OCI-LY3 (cell line): Measurements from ENCODE around the gene NEURL1B.

ENCODE experiments used
- H2AFZ ChIP-seq: fragments of 200-600, 300-600 bp; shearing (Covaris generic); 2 replicates; pipeline ENCODE4 v1.6.0; 2014; ENCODE audit warnings: antibody characterized with exemption, low read depth, low read length
- H3K27ac ChIP-seq: fragments of 200-600, 300-600 bp; sonication (generic); 2 replicates; pipeline ENCODE4 v1.5.1; 2014; ENCODE audit warnings: mild to moderate bottlenecking, low read length, moderate library complexity, mixed read lengths
- H3K27me3 ChIP-seq: fragments of 200-600, 300-600 bp; sonication (generic); 2 replicates; pipeline ENCODE4 v1.6.1; 2014; ENCODE audit warnings: low read depth, low read length, mixed read lengths
- H3K36me3 ChIP-seq: fragments of 200-600, 300-600 bp; sonication (generic); replicated peaks from 2 replicates; pipeline ENCODE3; 2014; ENCODE audit warnings: low read depth, low read length, mixed read lengths
- H3K4me1 ChIP-seq: fragments of 300-600, 200-600 bp; sonication (generic); 2 replicates; pipeline ENCODE4 v1.6.1; 2014; ENCODE audit warnings: low read length, mixed read lengths
- H3K4me2 ChIP-seq: fragments of 200-600, 300-600 bp; sonication (generic); 2 replicates; pipeline ENCODE4 v1.6.1; 2014; ENCODE audit warnings: low read length, mixed read lengths
- H3K4me3 ChIP-seq: fragments of 300-600, 200-600 bp; sonication (generic); 2 replicates; pipeline ENCODE4 v1.5.1; 2014; ENCODE audit warnings: antibody characterized with exemption, mild to moderate bottlenecking, low read length, moderate library complexity
- H3K79me2 ChIP-seq: fragments of 300-600, 200-600 bp; shearing (Covaris generic); 2 replicates; pipeline ENCODE4 v1.6.1; 2014; ENCODE audit warnings: mild to moderate bottlenecking, low read length, mixed read lengths
- H3K9ac ChIP-seq: fragments of 300-600, 200-600 bp; shearing (Covaris generic); 2 replicates; pipeline ENCODE4 v1.6.0; 2014; ENCODE audit warnings: mild to moderate bottlenecking, low read length, moderate library complexity
- H3K9me3 ChIP-seq: fragments of 200-600, 300-600 bp; shearing (Covaris generic); 2 replicates; pipeline ENCODE4 v1.6.1; 2014; ENCODE audit warnings: low read length, mixed read lengths; ENCODE audit not compliant: insufficient read depth
- H4K20me1 ChIP-seq: fragments of 200-600, 300-600 bp; sonication (generic); 2 replicates; pipeline ENCODE4 v1.6.1; 2016; ENCODE audit warnings: low read length, mixed read lengths; ENCODE audit not compliant: insufficient read depth
- CTCF ChIP-seq: fragments of 200-600, 300-600 bp; sonication (generic); IDR thresholded peaks from 2 replicates; pipeline ENCODE4 v1.5.1; 2014; ENCODE audit warnings: antibody characterized with exemption, low read length, low read depth
- EZH2phosphoT487 ChIP-seq: fragments of 200-600 bp; shearing (Covaris generic); IDR thresholded peaks from 2 replicates; pipeline ENCODE4 v1.6.1; 2018; ENCODE audit warnings: antibody characterized with exemption, mixed run types, low read depth

NEURL1B gene

GRCh38 chr5:172617817-172618216, 23.2 kb upstream of the NEURL1B start:
- Histone ChIP-seq H3K79me2 (no peaks in the 10 kb centered on the region), H3K27ac (no peak overlapping the region), H3K36me3 (no peaks in the 10 kb centered on the region)

GRCh38 chr5:172618574-172619365, 22.3 kb upstream of the NEURL1B start:
- H3K27ac ChIP-seq: no peak overlapping the region
- no peaks in the 10 kb centered on the region for H4K20me1 ChIP-seq
- no peaks in the 10 kb centered on the region for H3K9me3 ChIP-seq
- TF ChIP-seq CTCF: no peak
- H3K4me3 ChIP-seq: no peak overlapping the region
- no peak overlapping the region for H3K9ac ChIP-seq
- no peak overlapping the region for H3K4me2 ChIP-seq
- no peak overlapping the region for H2AFZ ChIP-seq
- no peaks in the 10 kb centered on the region for H3K36me3 ChIP-seq
- H3K79me2 ChIP-seq: no peaks in the 10 kb centered on the region
- H3K27me3 ChIP-seq: peaks cover 14% of the 10 kb centered on the region; the same call in 1 of the 2 replicates
- H3K4me1 ChIP-seq: no peaks in the 10 kb centered on the region

More at GRCh38 chr5:172617817-172618216, 23.2 kb upstream of the NEURL1B start:
- Histone ChIP-seq H3K9ac (no peak overlapping the region), H3K4me3 (no peak overlapping the region), H4K20me1 (no peaks in the 10 kb centered on the region), H3K9me3 (no peaks in the 10 kb centered on the region), H2AFZ (no peak overlapping the region), H3K4me1 (no peaks in the 10 kb centered on the region), H3K4me2 (no peak overlapping the region), H3K27me3 (peaks cover 14% of the 10 kb centered on the region; the same call in 1 of the 2 replicates)
- TF ChIP-seq CTCF (no peak), EZH2phosphoT487 (no peak)

GRCh38 chr5:172620506-172620905, 20.6 kb upstream of the NEURL1B start:
- no peak overlapping the region for H3K4me3 ChIP-seq
- no peaks in the 10 kb centered on the region for H3K36me3 ChIP-seq
- peaks cover 14% of the 10 kb centered on the region; the same call in 1 of the 2 replicates for H3K27me3 ChIP-seq
- no peak overlapping the region for H3K4me2 ChIP-seq
- H2AFZ ChIP-seq: no peak overlapping the region
- H3K79me2 ChIP-seq: no peaks in the 10 kb centered on the region
- H4K20me1 ChIP-seq: no peaks in the 10 kb centered on the region
- no peaks in the 10 kb centered on the region for H3K4me1 ChIP-seq
- no peak for TF ChIP-seq CTCF
- TF ChIP-seq EZH2phosphoT487: no peak
- no peak overlapping the region for H3K9ac ChIP-seq
- H3K9me3 ChIP-seq: no peaks in the 10 kb centered on the region
- H3K27ac ChIP-seq: no peak overlapping the region

- Histone ChIP-seq H3K79me2 (no peaks in the 10 kb centered on the region), H3K4me1 (no peaks in the 10 kb centered on the region), H3K36me3 (no peaks in the 10 kb centered on the region), H3K4me3 (no peak overlapping the region), H4K20me1 (no peaks in the 10 kb centered on the region), H2AFZ (no peak overlapping the region), H3K4me2 (no peak overlapping the region), H3K27ac (no peak overlapping the region), H3K27me3 (peaks cover 14% of the 10 kb centered on the region; the same call in 1 of the 2 replicates), H3K9ac (no peak overlapping the region), H3K9me3 (no peaks in the 10 kb centered on the region)
- TF ChIP-seq EZH2phosphoT487 (no peak), CTCF (no peak)
Observed at GRCh38 chr5:172622091-172623046, 18.7 kb upstream of the NEURL1B start.
